HL-60 (cell line): ENCODE data around the gene SLC22A2.

Source experiments
- CTCF ChIP-seq: IDR thresholded peaks from one replicate; pipeline ENCODE4 v1.5.1; 2011; ENCODE audit warnings: low read length, control low read depth, inconsistent platforms; ENCODE audit not compliant: insufficient read depth
- GABPA ChIP-seq: IDR thresholded peaks from 2 replicates; pipeline ENCODE4 v1.6.1; 2012; ENCODE audit warnings: low read depth
- POLR2AphosphoS5 ChIP-seq: IDR thresholded peaks from 2 replicates; pipeline ENCODE4 v1.6.1; 2012; ENCODE audit warnings: low read depth
- REST ChIP-seq: IDR thresholded peaks from 2 replicates; pipeline ENCODE4 v1.6.1; 2012; ENCODE audit warnings: low read depth; ENCODE audit not compliant: insufficient replicate concordance
- SPI1 ChIP-seq: IDR thresholded peaks from 2 replicates; pipeline ENCODE4 v1.6.1; 2012; ENCODE audit warnings: low read depth, mild to moderate bottlenecking, borderline replicate concordance

- TF ChIP-seq GABPA, result no peak
- no peak for TF ChIP-seq CTCF
- no peak for TF ChIP-seq REST
- no peak for TF ChIP-seq POLR2AphosphoS5
- TF ChIP-seq SPI1, result no peak
These were observed 18.5 kb downstream of the SLC22A2 start for GRCh38 chr6:160239929-160240690.
